Measurements from ENCODE around the gene CNTN4. TPM values are rescaled to one million over a fixed set of nuclear protein-coding genes. Genes with fewer than 3 reads are reported as not detected.
A peak's percentile ranks its signal among the peaks of the same experiment; 100 is the strongest.

Gene CNTN4
- total and polyA plus RNA-seq, 2 experiments from 2014 or later, result 0.91 to 4.0 TPM

DNA sequence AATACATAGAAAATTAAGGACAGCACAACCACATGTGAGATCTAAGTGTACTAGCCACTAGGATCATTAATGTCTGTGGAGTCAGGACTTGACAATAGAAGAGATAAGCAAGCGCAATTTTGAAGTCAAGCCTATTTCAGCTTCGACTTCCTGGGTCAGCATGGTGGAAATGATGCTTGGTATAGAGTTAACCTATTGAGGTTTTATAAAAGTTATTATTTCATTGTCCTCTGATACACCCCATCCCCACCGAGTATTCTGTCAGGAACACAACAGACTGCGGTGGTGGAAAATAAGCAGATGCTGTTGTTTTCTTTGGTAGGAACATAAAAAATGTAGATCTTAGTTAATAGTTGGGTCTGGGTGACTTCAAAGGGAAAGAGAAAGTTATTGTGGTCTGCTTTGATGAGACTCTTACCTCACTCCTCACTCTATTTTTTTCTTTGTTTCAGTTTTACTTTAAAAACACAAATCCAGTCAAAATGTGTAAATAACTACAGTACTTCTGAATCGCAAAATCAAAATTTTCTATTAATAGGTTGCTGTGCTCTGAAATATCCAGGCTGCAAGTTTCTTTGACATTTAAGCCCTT is 929.4 kb downstream of the CNTN4 start:
- no peak overlapping the region for H3K27ac ChIP-seq (ENCODE audit: low read depth)
- Mint-ChIP-seq H3K36me3 (ENCODE audit: low read depth) (peaks cover 34% of the 10 kb centered on the region; the same call in 2 of the 3 replicates), H3K4me3 (no peak overlapping the region), H3K4me1 (no peaks in the 10 kb centered on the region), H3K27ac (no peak overlapping the region), H3K27me3 (ENCODE audit: insufficient read depth, low read depth, poor library complexity) (no peaks in the 10 kb centered on the region), H3K9me3 (peaks cover 96% of the 10 kb centered on the region)
- H3F3A ChIP-seq (replicated peaks; ENCODE audit: low read depth), result no peaks in the 10 kb centered on the region
- no peaks in the 10 kb centered on the region for H3K9me2 ChIP-seq (ENCODE audit: insufficient read depth)
- no peaks in the 10 kb centered on the region for H4K20me1 ChIP-seq (replicated peaks; ENCODE audit: insufficient read depth)
- no peak overlapping the region for H2AFZ ChIP-seq
- H3K4me3 ChIP-seq, result no peak overlapping the region
- no peaks in the 10 kb centered on the region for H3K36me3 ChIP-seq (ENCODE audit: insufficient read depth)
- no peaks in the 10 kb centered on the region for H3K79me2 ChIP-seq (replicated peaks; ENCODE audit: insufficient read depth)
- TF ChIP-seq STAT1 (IDR thresholded peaks at IDR 0.05; ENCODE audit: unreplicated experiment), result no peak
- TF ChIP-seq CREB1 (CRISPR knock-in tag; IDR thresholded peaks at IDR 0.05; ENCODE audit: low read depth), result no peak
- no peak for TF ChIP-seq EZH2 (IDR thresholded peaks at IDR 0.05; ENCODE audit: low read depth, unreplicated experiment)
- H3K27me3 ChIP-seq (ENCODE audit: insufficient read depth), result no peaks in the 10 kb centered on the region
- DNase-seq (ENCODE audit: low spot score) (no peak), ATAC-seq (no peak)
- H3K4me1 ChIP-seq (ENCODE audit: insufficient read depth), result peaks cover 18% of the 10 kb centered on the region
- H3K4me2 ChIP-seq, result no peak overlapping the region

DNA sequence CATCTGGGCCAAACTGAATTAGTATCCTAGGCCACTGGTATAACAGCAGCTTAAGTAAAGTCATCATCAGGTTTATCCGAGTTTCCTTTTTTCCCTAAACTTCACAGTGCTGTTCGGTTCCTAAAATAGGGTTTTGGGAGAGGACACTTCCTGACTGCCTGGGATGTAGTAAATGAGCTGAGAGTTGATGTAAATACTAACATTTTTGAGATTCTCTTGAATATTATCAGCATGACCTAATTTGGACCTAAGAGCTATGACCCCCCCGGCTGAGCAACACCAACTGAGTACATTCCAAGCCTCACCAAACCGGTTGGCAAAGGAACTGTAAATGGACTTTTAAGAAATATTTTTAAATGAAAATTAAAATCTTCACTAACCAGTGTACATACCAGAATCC is 932.7 kb downstream of the CNTN4 start:
- H3K4me1 Mint-ChIP-seq, result no peaks in the 10 kb centered on the region
- ATAC-seq, result no peak
- Histone ChIP-seq H3K4me1 (ENCODE audit: insufficient read depth) (peaks cover 10% of the 10 kb centered on the region; the same call in 1 of the 2 replicates), H3K4me2 (no peak overlapping the region), H3K27ac (ENCODE audit: low read depth) (no peak overlapping the region), H3F3A (replicated peaks; ENCODE audit: low read depth) (no peaks in the 10 kb centered on the region), H3K36me3 (ENCODE audit: insufficient read depth) (no peaks in the 10 kb centered on the region), H3K27me3 (ENCODE audit: insufficient read depth) (no peaks in the 10 kb centered on the region), H4K20me1 (replicated peaks; ENCODE audit: insufficient read depth) (no peaks in the 10 kb centered on the region), H3K4me3 (no peak overlapping the region), H2AFZ (no peak overlapping the region; the same call in 1 of the 2 replicates), H3K79me2 (replicated peaks; ENCODE audit: insufficient read depth) (no peaks in the 10 kb centered on the region), H3K9me2 (ENCODE audit: insufficient read depth) (no peaks in the 10 kb centered on the region)
- peak; percentile 5 for DNase-seq (ENCODE audit: low spot score)
- H3K4me3 Mint-ChIP-seq, result no peak overlapping the region
- H3K27me3 Mint-ChIP-seq (ENCODE audit: insufficient read depth, low read depth, poor library complexity), result no peaks in the 10 kb centered on the region
- peaks cover 39% of the 10 kb centered on the region; the same call in 2 of the 3 replicates for H3K36me3 Mint-ChIP-seq (ENCODE audit: low read depth)
- no peak overlapping the region for H3K27ac Mint-ChIP-seq
- H3K9me3 Mint-ChIP-seq, result peaks cover 96% of the 10 kb centered on the region
- TF ChIP-seq EZH2phosphoT487 (IDR thresholded peaks at IDR 0.05; ENCODE audit: unreplicated experiment) (no peak), STAT1 (IDR thresholded peaks at IDR 0.05; ENCODE audit: unreplicated experiment) (no peak), NANOG (IDR thresholded peaks at IDR 0.05; ENCODE audit: borderline replicate concordance) (no peak), ZNF331 (CRISPR knock-in tag; IDR thresholded peaks at IDR 0.05; ENCODE audit: low read depth) (no peak), JUNB (IDR thresholded peaks at IDR 0.05; ENCODE audit: unreplicated experiment) (no peak), POLR2AphosphoS5 (IDR thresholded peaks at IDR 0.05; ENCODE audit: low read depth) (no peak)
- TF ChIP-seq, protein P1, sequence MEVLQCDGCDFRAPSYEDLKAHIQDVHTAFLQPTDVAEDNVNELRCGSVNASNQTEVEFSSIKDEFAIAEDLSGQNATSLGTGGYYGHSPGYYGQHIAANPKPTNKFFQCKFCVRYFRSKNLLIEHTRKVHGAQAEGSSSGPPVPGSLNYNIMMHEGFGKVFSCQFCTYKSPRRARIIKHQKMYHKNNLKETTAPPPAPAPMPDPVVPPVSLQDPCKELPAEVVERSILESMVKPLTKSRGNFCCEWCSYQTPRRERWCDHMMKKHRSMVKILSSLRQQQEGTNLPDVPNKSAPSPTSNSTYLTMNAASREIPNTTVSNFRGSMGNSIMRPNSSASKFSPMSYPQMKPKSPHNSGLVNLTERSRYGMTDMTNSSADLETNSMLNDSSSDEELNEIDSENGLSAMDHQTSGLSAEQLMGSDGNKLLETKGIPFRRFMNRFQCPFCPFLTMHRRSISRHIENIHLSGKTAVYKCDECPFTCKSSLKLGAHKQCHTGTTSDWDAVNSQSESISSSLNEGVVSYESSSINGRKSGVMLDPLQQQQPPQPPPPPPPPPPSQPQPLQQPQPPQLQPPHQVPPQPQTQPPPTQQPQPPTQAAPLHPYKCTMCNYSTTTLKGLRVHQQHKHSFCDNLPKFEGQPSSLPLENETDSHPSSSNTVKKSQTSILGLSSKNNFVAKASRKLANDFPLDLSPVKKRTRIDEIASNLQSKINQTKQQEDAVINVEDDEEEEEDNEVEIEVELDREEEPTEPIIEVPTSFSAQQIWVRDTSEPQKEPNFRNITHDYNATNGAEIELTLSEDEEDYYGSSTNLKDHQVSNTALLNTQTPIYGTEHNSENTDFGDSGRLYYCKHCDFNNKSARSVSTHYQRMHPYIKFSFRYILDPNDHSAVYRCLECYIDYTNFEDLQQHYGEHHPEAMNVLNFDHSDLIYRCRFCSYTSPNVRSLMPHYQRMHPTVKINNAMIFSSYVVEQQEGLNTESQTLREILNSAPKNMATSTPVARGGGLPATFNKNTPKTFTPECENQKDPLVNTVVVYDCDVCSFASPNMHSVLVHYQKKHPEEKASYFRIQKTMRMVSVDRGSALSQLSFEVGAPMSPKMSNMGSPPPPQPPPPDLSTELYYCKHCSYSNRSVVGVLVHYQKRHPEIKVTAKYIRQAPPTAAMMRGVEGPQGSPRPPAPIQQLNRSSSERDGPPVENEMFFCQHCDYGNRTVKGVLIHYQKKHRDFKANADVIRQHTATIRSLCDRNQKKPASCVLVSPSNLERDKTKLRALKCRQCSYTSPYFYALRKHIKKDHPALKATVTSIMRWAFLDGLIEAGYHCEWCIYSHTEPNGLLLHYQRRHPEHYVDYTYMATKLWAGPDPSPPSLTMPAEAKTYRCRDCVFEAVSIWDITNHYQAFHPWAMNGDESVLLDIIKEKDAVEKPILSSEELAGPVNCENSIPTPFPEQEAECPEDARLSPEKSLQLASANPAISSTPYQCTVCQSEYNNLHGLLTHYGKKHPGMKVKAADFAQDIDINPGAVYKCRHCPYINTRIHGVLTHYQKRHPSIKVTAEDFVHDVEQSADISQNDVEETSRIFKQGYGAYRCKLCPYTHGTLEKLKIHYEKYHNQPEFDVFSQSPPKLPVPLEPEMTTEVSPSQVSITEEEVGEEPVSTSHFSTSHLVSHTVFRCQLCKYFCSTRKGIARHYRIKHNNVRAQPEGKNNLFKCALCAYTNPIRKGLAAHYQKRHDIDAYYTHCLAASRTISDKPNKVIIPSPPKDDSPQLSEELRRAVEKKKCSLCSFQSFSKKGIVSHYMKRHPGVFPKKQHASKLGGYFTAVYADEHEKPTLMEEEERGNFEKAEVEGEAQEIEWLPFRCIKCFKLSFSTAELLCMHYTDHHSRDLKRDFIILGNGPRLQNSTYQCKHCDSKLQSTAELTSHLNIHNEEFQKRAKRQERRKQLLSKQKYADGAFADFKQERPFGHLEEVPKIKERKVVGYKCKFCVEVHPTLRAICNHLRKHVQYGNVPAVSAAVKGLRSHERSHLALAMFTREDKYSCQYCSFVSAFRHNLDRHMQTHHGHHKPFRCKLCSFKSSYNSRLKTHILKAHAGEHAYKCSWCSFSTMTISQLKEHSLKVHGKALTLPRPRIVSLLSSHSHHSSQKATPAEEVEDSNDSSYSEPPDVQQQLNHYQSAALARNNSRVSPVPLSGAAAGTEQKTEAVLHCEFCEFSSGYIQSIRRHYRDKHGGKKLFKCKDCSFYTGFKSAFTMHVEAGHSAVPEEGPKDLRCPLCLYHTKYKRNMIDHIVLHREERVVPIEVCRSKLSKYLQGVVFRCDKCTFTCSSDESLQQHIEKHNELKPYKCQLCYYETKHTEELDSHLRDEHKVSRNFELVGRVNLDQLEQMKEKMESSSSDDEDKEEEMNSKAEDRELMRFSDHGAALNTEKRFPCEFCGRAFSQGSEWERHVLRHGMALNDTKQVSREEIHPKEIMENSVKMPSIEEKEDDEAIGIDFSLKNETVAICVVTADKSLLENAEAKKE (CRISPR knock-in tag; IDR thresholded peaks at IDR 0.05), result no peak
- TF ChIP-seq, protein P2, sequence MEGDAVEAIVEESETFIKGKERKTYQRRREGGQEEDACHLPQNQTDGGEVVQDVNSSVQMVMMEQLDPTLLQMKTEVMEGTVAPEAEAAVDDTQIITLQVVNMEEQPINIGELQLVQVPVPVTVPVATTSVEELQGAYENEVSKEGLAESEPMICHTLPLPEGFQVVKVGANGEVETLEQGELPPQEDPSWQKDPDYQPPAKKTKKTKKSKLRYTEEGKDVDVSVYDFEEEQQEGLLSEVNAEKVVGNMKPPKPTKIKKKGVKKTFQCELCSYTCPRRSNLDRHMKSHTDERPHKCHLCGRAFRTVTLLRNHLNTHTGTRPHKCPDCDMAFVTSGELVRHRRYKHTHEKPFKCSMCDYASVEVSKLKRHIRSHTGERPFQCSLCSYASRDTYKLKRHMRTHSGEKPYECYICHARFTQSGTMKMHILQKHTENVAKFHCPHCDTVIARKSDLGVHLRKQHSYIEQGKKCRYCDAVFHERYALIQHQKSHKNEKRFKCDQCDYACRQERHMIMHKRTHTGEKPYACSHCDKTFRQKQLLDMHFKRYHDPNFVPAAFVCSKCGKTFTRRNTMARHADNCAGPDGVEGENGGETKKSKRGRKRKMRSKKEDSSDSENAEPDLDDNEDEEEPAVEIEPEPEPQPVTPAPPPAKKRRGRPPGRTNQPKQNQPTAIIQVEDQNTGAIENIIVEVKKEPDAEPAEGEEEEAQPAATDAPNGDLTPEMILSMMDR (conservative IDR thresholded peaks at IDR 0.05; ENCODE audit: low read depth in 2 of 2), result no peak
- TF ChIP-seq, protein P3, sequence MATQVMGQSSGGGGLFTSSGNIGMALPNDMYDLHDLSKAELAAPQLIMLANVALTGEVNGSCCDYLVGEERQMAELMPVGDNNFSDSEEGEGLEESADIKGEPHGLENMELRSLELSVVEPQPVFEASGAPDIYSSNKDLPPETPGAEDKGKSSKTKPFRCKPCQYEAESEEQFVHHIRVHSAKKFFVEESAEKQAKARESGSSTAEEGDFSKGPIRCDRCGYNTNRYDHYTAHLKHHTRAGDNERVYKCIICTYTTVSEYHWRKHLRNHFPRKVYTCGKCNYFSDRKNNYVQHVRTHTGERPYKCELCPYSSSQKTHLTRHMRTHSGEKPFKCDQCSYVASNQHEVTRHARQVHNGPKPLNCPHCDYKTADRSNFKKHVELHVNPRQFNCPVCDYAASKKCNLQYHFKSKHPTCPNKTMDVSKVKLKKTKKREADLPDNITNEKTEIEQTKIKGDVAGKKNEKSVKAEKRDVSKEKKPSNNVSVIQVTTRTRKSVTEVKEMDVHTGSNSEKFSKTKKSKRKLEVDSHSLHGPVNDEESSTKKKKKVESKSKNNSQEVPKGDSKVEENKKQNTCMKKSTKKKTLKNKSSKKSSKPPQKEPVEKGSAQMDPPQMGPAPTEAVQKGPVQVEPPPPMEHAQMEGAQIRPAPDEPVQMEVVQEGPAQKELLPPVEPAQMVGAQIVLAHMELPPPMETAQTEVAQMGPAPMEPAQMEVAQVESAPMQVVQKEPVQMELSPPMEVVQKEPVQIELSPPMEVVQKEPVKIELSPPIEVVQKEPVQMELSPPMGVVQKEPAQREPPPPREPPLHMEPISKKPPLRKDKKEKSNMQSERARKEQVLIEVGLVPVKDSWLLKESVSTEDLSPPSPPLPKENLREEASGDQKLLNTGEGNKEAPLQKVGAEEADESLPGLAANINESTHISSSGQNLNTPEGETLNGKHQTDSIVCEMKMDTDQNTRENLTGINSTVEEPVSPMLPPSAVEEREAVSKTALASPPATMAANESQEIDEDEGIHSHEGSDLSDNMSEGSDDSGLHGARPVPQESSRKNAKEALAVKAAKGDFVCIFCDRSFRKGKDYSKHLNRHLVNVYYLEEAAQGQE (IDR thresholded peaks at IDR 0.05; ENCODE audit: unreplicated experiment), result no peak

Measured in GM23338 (cell line).